ENCODE measurements around the gene EYA4.

Gene EYA4

GRCh38 chr6:133523816-133524215 is 282.7 kb downstream of the EYA4 start:
- no peaks in the 10 kb centered on the region for H3F3A ChIP-seq (ENCODE audit: insufficient read depth, low read length)
- H3K4me1 ChIP-seq (ENCODE audit: insufficient read depth, low read length, severe bottlenecking): no peaks in the 10 kb centered on the region
- no peaks in the 10 kb centered on the region for H3K79me2 ChIP-seq (ENCODE audit: insufficient read depth, low read length)
- TF ChIP-seq EZH2 (IDR thresholded peaks at IDR 0.05; ENCODE audit: borderline replicate concordance, low read length): no peak
- H3K4me2 ChIP-seq (ENCODE audit: low read length): no peak overlapping the region
- H3K27ac ChIP-seq (ENCODE audit: low read depth, low read length, poor library complexity, severe bottlenecking): no peak overlapping the region
- no peaks in the 10 kb centered on the region for H3K36me3 ChIP-seq (ENCODE audit: insufficient read depth, low read length)
- no peak overlapping the region for H3K4me3 ChIP-seq (ENCODE audit: low read depth, low read length, poor library complexity, severe bottlenecking)
- no peaks in the 10 kb centered on the region; the same call in 1 of the 2 replicates for H3K27me3 ChIP-seq (ENCODE audit: insufficient read depth, low read length)
- H2AFZ ChIP-seq (ENCODE audit: low read length): no peak overlapping the region
- no peak overlapping the region for H3K9ac ChIP-seq (ENCODE audit: low read length)
- no peaks in the 10 kb centered on the region for H4K20me1 ChIP-seq (ENCODE audit: insufficient read depth, low read length)
- H3K9me3 ChIP-seq (ENCODE audit: low read length): no peaks in the 10 kb centered on the region
- no peaks in the 10 kb centered on the region for H3K9me2 ChIP-seq (ENCODE audit: low read depth, low read length)

- no peak overlapping the region for H3K4me3 ChIP-seq (ENCODE audit: low read depth, low read length, poor library complexity, severe bottlenecking)
- no peaks in the 10 kb centered on the region for H3K4me1 ChIP-seq (ENCODE audit: insufficient read depth, low read length, severe bottlenecking)
- no peak overlapping the region for H3K27ac ChIP-seq (ENCODE audit: low read depth, low read length, poor library complexity, severe bottlenecking)
- H3K27me3 ChIP-seq (ENCODE audit: insufficient read depth, low read length): no peaks in the 10 kb centered on the region; the same call in 1 of the 2 replicates
- H3K4me2 ChIP-seq (ENCODE audit: low read length): no peak overlapping the region
- TF ChIP-seq CTCF (IDR thresholded peaks at IDR 0.05; ENCODE audit: low read length) (no peak), EZH2 (IDR thresholded peaks at IDR 0.05; ENCODE audit: borderline replicate concordance, low read length) (no peak)
- no peaks in the 10 kb centered on the region for H3K9me3 ChIP-seq (ENCODE audit: low read length)
- no peaks in the 10 kb centered on the region for H3F3A ChIP-seq (ENCODE audit: insufficient read depth, low read length)
- H3K9ac ChIP-seq (ENCODE audit: low read length): no peak overlapping the region
- H2AFZ ChIP-seq (ENCODE audit: low read length): no peak overlapping the region
- no peaks in the 10 kb centered on the region for H4K20me1 ChIP-seq (ENCODE audit: insufficient read depth, low read length)
- H3K36me3 ChIP-seq (ENCODE audit: insufficient read depth, low read length): no peaks in the 10 kb centered on the region
- no peaks in the 10 kb centered on the region for H3K9me2 ChIP-seq (ENCODE audit: low read depth, low read length)
- no peaks in the 10 kb centered on the region for H3K79me2 ChIP-seq (ENCODE audit: insufficient read depth, low read length)
These were observed 285.3 kb downstream of the EYA4 start for GRCh38 chr6:133526436-133526835.

- Histone ChIP-seq H3K4me1 (ENCODE audit: insufficient read depth, low read length, severe bottlenecking) (no peaks in the 10 kb centered on the region), H2AFZ (ENCODE audit: low read length) (no peak overlapping the region), H3K27ac (ENCODE audit: low read depth, low read length, poor library complexity, severe bottlenecking) (no peak overlapping the region), H3F3A (ENCODE audit: insufficient read depth, low read length) (no peaks in the 10 kb centered on the region), H4K20me1 (ENCODE audit: insufficient read depth, low read length) (no peaks in the 10 kb centered on the region), H3K27me3 (ENCODE audit: insufficient read depth, low read length) (no peaks in the 10 kb centered on the region; the same call in 1 of the 2 replicates), H3K4me2 (ENCODE audit: low read length) (no peak overlapping the region), H3K79me2 (ENCODE audit: insufficient read depth, low read length) (no peaks in the 10 kb centered on the region), H3K9ac (ENCODE audit: low read length) (no peak overlapping the region), H3K9me3 (ENCODE audit: low read length) (no peaks in the 10 kb centered on the region), H3K9me2 (ENCODE audit: low read depth, low read length) (no peaks in the 10 kb centered on the region), H3K4me3 (ENCODE audit: low read depth, low read length, poor library complexity, severe bottlenecking) (no peak overlapping the region), H3K36me3 (ENCODE audit: insufficient read depth, low read length) (no peaks in the 10 kb centered on the region)
- TF ChIP-seq EZH2 (IDR thresholded peaks at IDR 0.05; ENCODE audit: borderline replicate concordance, low read length): no peak
- no peak for TF ChIP-seq CTCF (IDR thresholded peaks at IDR 0.05; ENCODE audit: low read length)
These were observed 287.4 kb downstream of the EYA4 start for GRCh38 chr6:133528566-133528965.

GRCh38 chr6:133532908-133533307 is 291.8 kb downstream of the EYA4 start:
- H3K27ac ChIP-seq (ENCODE audit: low read depth, low read length, poor library complexity, severe bottlenecking): no peak overlapping the region
- TF ChIP-seq EZH2 (IDR thresholded peaks at IDR 0.05; ENCODE audit: borderline replicate concordance, low read length) (no peak), CTCF (IDR thresholded peaks at IDR 0.05; ENCODE audit: low read length) (no peak)
- no peaks in the 10 kb centered on the region for H3K36me3 ChIP-seq (ENCODE audit: insufficient read depth, low read length)
- no peak overlapping the region for H2AFZ ChIP-seq (ENCODE audit: low read length)
- H3F3A ChIP-seq (ENCODE audit: insufficient read depth, low read length): no peaks in the 10 kb centered on the region
- H3K9ac ChIP-seq (ENCODE audit: low read length): no peak overlapping the region
- H3K4me3 ChIP-seq (ENCODE audit: low read depth, low read length, poor library complexity, severe bottlenecking): no peak overlapping the region
- no peaks in the 10 kb centered on the region for H3K79me2 ChIP-seq (ENCODE audit: insufficient read depth, low read length)
- no peak overlapping the region for H3K4me2 ChIP-seq (ENCODE audit: low read length)
- H3K27me3 ChIP-seq (ENCODE audit: insufficient read depth, low read length): no peaks in the 10 kb centered on the region; the same call in 1 of the 2 replicates
- H3K4me1 ChIP-seq (ENCODE audit: insufficient read depth, low read length, severe bottlenecking): no peaks in the 10 kb centered on the region
- H3K9me3 ChIP-seq (ENCODE audit: low read length): no peaks in the 10 kb centered on the region
- H4K20me1 ChIP-seq (ENCODE audit: insufficient read depth, low read length): no peaks in the 10 kb centered on the region
- H3K9me2 ChIP-seq (ENCODE audit: low read depth, low read length): no peaks in the 10 kb centered on the region
